BJ (cell line): ENCODE results near the gene CRYBA4. TPM values are rescaled to one million over a fixed set of nuclear protein-coding genes. Genes with fewer than 3 reads are reported as not detected.

Experiments
- CTCF ChIA-PET: fragments of 350-600 bp; formaldehyde crosslinking; extraction: SDS; loops from one replicate; lab custom pipeline; 2021; ENCODE audit warnings: antibody characterized with exemption, inconsistent platforms; lab: Yijun Ruan, JAX
- POLR2A ChIA-PET: fragments of 300-600 bp; sonication (Branson Sonifier 250); formaldehyde crosslinking; extraction: SDS; loops from one replicate; lab custom pipeline; 2021; ENCODE audit warnings: antibody characterized with exemption; lab: Charles Lee
- DNase-seq: peaks from one replicate; pipeline ENCODE4 v3.0.0-alpha.2; 2011; ENCODE audit warnings: low read depth
- H3K27me3 ChIP-seq: 2 replicates; pipeline ENCODE4 v1.6.0; 2011; ENCODE audit warnings: low read length; ENCODE audit not compliant: control insufficient read depth, insufficient read depth
- H3K36me3 ChIP-seq: 2 replicates; pipeline ENCODE4 v1.5.1; 2011; ENCODE audit warnings: low read length; ENCODE audit not compliant: control insufficient read depth, insufficient read depth
- H3K4me3 ChIP-seq: 2 replicates; pipeline ENCODE4 v1.5.1; 2011; ENCODE audit warnings: low read depth, mild to moderate bottlenecking, control low read depth, low read length
- polyA plus RNA-seq: library from polyadenylated mRNA; depleted of rRNA; stranded (reverse); fragments of >200 nt; gene quantifications from 2 replicates; pipeline ENCODE4 v1.2.3, GENCODE V29; 2011
- TF ChIP-seq, protein P1 (sequence below): IDR thresholded peaks from 2 replicates; pipeline ENCODE4 v1.5.1; 2011; ENCODE audit warnings: low read depth, mild to moderate bottlenecking, control low read depth, inconsistent platforms, low read length, moderate library complexity; ENCODE audit not compliant: insufficient read depth

Gene CRYBA4
- polyA plus RNA-seq, 1 experiment: not detected

GRCh38 chr22:26593763-26594162 is 28.0 kb upstream of the CRYBA4 start:
- TF ChIP-seq, protein P1, sequence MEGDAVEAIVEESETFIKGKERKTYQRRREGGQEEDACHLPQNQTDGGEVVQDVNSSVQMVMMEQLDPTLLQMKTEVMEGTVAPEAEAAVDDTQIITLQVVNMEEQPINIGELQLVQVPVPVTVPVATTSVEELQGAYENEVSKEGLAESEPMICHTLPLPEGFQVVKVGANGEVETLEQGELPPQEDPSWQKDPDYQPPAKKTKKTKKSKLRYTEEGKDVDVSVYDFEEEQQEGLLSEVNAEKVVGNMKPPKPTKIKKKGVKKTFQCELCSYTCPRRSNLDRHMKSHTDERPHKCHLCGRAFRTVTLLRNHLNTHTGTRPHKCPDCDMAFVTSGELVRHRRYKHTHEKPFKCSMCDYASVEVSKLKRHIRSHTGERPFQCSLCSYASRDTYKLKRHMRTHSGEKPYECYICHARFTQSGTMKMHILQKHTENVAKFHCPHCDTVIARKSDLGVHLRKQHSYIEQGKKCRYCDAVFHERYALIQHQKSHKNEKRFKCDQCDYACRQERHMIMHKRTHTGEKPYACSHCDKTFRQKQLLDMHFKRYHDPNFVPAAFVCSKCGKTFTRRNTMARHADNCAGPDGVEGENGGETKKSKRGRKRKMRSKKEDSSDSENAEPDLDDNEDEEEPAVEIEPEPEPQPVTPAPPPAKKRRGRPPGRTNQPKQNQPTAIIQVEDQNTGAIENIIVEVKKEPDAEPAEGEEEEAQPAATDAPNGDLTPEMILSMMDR: no peak
- ChIA-PET CTCF (interaction anchor here (0.6 kb wide), 1 partner anchor 943 kb away, joined by 3 read pairs; no protein-coding TSS in a partner anchor), POLR2A (no interaction called here)

DNA sequence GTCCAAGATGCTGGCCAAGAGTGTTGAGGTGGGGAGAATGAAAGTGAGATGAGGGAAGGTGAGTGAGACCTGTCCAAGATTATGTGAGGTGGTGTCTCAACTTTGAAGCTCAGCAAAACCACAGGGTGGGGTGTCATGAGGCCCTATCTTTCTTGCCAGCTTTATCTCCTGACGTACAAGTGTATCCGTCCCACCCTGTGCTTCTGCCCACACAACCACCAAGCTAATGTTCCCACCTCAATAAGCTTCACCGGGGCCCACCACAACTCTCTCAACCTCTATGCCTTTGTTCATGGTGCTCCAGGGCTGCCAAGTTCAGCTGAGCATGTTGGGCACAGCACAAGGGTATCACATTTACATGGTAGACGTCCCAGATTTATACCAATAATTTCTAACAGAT is 24.7 kb upstream of the CRYBA4 start:
- TF ChIP-seq, protein P1: no peak
- H3K36me3 ChIP-seq: no peaks in the 10 kb centered on the region
- DNase-seq: no peak
- H3K27me3 ChIP-seq: peaks cover 20% of the 10 kb centered on the region
- no peak overlapping the region for H3K4me3 ChIP-seq
- CTCF ChIA-PET: interaction anchor here (2.9 kb wide), 1 partner anchor 10 kb away, joined by 14 read pairs; no protein-coding TSS in a partner anchor
- POLR2A ChIA-PET: no interaction called here

More at GRCh38 chr22:26593763-26594162, 28.0 kb upstream of the CRYBA4 start:
- no peak for DNase-seq
- Histone ChIP-seq H3K36me3 (no peaks in the 10 kb centered on the region), H3K4me3 (no peak overlapping the region), H3K27me3 (peaks cover 15% of the 10 kb centered on the region)

DNA sequence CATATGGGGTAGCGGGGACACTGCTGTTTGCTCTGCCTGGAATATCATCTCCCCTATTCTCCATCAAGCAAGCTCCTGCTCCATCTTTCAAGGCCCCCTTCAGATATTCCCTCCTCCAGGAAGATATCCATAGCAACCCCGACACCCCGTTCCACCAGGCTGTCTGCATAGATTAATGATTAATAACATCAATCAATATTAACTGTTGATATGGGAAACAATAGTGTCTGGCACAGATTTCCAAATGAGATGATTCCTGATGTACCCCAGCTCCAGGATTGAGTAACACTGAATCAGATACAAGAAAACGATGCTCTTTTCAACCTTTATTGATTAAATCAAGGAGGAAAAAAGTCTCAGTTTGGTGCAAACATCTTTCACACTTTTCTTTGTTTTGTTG is 24.3 kb upstream of the CRYBA4 start:
- CTCF ChIA-PET: interaction anchor here (2.9 kb wide), 1 partner anchor 9 kb away, joined by 14 read pairs; no protein-coding TSS in a partner anchor
- TF ChIP-seq, protein P1: no peak
- POLR2A ChIA-PET: no interaction called here
- no peak for DNase-seq
- no peaks in the 10 kb centered on the region for H3K36me3 ChIP-seq
- H3K4me3 ChIP-seq: no peak overlapping the region
- peaks cover 20% of the 10 kb centered on the region for H3K27me3 ChIP-seq

DNA sequence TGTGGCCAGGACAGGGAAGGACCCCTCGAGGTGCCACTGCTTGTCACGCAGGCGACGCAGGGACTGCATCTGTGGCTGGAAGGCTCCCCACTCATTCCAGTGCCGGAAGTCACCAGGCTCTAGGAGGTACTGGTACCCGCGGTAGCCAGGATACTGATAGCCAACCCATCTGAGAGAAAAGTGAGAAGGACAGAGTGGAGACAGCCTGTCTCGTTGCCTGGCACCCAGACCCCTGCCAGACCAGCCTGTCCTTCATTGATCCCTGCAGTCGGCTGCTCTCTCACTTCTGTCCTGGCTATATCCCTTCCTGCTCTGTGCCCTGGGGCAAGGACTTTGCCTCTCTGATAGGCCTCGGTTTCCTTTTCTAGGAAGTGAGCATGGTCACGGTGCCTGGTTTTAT is 22.3 kb upstream of the CRYBA4 start:
- POLR2A ChIA-PET: no interaction called here
- Histone ChIP-seq H3K36me3 (no peaks in the 10 kb centered on the region), H3K27me3 (peaks cover 13% of the 10 kb centered on the region), H3K4me3 (no peak overlapping the region)
- CTCF ChIA-PET: interaction anchor here (1.2 kb wide), 1 partner anchor 11 kb away, joined by 3 read pairs; no protein-coding TSS in a partner anchor
- no peak for DNase-seq
- TF ChIP-seq, protein P1: no peak

DNA sequence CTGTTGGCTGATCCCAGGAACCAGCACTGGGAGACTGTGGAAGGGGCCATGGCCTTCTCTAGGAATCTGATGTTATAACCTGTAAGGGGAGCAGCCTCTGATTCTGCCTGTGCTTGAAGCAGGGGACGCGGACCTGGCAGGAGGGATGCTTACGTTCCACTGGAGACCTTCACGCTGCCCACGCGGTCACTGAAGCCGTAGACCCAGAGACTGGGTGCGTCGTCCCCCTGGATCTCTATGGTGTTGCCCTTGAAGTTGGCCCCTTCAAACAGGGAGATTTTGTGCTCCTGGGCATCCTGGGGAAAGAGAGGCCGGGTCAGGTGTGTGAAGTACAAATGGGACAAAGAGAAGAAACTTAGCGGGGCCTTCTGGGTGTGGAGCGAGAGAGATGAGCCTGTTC is 20.0 kb upstream of the CRYBA4 start:
- no peaks in the 10 kb centered on the region for H3K36me3 ChIP-seq
- no peak for DNase-seq
- H3K4me3 ChIP-seq: no peak overlapping the region
- TF ChIP-seq, protein P1: no peak
- H3K27me3 ChIP-seq: peaks cover 11% of the 10 kb centered on the region
- ChIA-PET CTCF (no interaction called here), POLR2A (no interaction called here)
